Stimulated activated CD4-positive, alpha-beta T cell treated with anti-CD3 and anti-CD28 coated beads, Interleukin-1b, Interleukin-23, amount 100 ng/mL, for 1 hour (primary cell): Measurements from ENCODE around the gene GSTT4.
"Not testable (repeated sequence)": the region's sequence is repeated elsewhere in the genome, so short reads cannot be mapped to it uniquely, and the experiment has no call there.

ENCODE experiments used
- DNase-seq, 2 donors: peaks; one replicate each; pipeline ENCODE4 v3.0.0-alpha.2; 2020; ENCODE audit warnings: low read depth in 2 of 2

Gene GSTT4

DNA sequence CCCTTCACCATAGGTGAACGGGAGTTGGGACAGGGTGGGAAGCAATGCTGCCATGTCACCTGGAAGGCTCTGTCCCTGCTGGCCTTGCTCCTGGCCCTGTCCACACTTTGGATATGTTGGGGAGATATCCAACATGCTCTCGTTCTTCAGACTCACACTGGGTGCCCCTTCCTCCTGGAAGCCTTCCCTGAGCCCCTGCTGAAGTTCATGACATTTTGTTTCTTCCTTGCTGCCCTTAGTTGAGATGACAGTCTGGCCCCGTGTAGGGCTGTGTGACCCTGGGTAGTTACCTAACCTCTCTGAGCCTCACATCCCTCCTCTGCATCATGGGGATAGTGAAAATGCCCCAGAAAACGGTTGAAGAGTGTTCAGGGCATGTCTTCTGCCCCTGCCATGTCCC is 51.8 kb downstream of the GSTT4 start:
- not testable (repeated sequence) for DNase-seq

DNA sequence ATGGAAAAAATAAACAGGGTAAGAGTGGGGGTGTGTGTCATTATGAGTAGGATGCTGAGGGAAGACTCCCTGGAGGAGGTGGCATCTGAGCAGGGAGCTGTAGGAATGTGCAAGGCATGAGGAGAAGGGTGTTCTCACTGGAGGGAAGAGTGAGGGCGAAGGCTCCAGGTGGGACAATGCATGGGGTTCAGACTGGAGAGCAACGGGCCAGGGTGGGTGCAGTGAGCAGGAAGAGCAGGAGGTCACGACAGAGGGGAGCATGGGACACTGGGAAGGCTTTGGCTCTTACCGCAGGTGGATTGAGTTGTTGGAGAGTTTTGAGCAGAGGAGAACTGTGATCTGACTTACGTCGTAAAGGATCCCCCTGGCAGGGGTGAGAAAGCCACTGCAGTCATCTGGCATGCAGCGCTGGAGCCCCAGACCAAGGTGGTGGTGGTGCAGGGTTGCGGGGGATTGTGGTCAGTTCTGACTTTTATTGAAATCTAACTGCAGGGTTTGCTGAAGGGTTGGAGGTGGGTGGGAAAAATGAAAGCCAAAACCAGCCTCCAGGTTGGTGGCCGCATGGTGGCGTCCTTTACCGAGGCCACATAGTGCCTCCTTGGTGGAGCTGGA is 52.4 kb downstream of the GSTT4 start:
- DNase-seq, result not testable (repeated sequence)

DNA sequence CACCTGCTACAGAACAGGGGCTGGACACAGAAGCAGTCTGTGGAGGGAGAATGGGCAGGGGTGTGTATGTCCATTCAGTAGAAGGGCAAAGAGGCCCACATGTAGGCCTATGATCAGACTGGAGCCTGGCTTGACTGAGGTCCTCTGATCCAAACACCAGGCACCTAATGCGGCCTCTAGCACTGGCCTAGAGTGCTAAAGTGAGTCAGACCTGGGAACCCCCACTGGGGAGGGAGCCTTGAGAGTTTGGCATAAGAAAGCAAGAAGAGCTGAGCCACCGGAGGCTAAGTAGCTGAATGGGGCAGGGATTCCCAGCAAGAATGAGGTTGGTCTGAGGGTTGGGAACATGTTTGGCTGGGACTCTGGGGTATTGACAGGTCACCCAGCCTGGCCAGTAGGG is 53.9 kb downstream of the GSTT4 start:
- DNase-seq, result not testable (repeated sequence)

DNA sequence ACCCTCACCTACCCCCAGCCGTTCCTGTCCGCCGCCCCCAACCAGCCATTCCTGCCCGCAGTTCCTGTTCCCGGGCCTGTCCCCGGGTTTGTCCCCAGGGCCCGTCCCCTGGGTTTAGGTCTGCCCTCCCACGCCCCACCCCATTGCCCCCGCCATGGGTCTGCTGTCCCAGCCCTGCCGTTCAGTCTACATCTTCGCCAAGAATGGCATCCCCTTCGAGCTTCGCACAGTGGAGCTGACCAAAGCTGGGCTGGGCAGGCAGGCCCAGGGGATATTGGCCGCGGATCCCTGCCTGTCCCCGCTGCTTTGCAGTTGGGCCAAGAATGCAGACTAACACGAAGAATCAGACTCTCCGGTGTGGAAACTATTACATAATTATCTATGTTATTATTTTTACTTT is 55.5 kb downstream of the GSTT4 start:
- not testable (repeated sequence) for DNase-seq
